Renal pelvis (tissue), 4 donors: ENCODE results near the gene EFCC1. TPM values are rescaled to one million over a fixed set of nuclear protein-coding genes. Genes with fewer than 3 reads are reported as not detected.

Experiments used
- DNase-seq: peaks from one replicate; pipeline ENCODE4 v3.0.0-alpha.2; 2013
- polyA plus RNA-seq, 3 donors: library from polyadenylated mRNA; unstranded; fragments of 120-200 nt; gene quantifications; one replicate each; pipeline ENCODE4 v1.2.1, GENCODE V29; 2013; ENCODE audit not compliant: insufficient read length in 3 of 3

EFCC1 gene
- polyA plus RNA-seq, 3 donors: 2.3 to 3.0 (median 2.8) TPM

DNA sequence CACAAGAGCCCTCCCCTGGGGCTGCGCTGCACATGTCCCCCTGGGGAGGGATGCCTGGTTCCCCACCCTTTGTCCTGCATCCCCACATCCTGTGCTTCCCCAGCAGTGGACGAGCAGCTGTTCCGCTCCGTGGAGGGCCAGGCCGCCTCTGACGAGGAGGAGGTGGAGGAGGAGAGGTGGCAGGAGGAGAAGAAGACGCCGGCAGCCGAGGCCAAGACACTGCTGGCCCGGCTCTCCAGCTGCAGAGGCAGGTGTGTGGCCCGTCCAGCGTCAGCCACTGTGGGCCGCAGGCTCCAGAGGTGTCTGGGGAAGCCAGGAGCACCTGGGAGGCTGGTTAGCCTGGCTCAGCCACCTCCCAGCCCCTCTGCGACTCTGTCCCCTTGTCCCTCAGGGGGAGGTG, 31.6 kb downstream of the EFCC1 start:
- DNase-seq: no peak

DNA sequence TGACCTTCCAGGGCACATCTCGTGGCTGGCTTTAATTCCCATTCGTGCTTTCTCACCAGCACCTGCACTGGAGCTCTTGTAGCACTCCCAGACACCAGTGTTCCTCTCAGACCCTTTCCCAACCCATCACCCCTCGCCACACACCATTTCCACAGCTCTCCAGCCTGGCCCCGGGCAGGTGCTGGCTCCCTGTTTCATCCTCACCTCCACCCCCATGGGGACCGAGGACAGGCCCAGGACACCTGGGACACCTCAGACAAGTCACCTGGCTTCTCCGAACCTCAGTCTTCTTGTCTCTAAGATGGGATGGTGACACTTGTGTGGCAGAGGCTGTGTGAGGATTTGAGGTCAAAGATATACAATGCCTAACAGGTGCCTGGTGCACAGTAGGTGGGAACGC, 32.0 kb downstream of the EFCC1 start:
- no peak for DNase-seq

DNA sequence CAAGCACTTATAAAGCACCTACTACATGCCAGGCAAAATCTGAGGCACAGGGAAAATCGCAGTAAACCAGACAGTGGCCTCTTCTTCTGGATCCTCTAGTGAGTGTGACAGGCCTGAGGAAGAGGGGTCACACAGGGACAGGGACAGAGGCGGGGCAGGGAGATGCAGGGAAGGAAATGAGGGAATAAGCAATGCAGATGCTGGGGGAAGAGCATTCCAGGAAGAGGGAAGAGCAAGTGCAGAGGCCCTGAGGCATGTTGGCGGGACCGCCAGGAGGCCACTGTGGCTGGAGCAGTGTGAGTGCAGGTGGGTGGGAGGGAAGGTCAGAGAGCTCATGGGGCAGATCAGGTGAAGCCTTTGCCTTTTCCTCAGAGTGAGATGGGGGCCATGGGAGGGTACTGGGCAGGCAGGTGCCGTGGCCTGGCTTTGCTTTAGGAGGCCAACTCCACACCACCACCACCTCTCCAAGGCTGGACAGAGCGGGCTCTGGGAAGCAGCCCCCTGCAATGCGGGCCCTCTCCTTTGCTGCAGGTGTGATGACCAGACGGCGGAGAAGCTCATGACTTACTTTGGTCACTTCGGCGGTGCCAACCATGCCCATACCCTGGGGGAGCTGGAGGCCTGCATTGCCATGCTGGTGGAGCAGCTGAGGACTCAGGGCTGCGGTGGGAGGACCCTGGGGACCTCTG, 32.7 kb downstream of the EFCC1 start:
- no peak for DNase-seq

GRCh38 chr3:129034642-129035041, 33.5 kb downstream of the EFCC1 start:
- DNase-seq: no peak

DNA sequence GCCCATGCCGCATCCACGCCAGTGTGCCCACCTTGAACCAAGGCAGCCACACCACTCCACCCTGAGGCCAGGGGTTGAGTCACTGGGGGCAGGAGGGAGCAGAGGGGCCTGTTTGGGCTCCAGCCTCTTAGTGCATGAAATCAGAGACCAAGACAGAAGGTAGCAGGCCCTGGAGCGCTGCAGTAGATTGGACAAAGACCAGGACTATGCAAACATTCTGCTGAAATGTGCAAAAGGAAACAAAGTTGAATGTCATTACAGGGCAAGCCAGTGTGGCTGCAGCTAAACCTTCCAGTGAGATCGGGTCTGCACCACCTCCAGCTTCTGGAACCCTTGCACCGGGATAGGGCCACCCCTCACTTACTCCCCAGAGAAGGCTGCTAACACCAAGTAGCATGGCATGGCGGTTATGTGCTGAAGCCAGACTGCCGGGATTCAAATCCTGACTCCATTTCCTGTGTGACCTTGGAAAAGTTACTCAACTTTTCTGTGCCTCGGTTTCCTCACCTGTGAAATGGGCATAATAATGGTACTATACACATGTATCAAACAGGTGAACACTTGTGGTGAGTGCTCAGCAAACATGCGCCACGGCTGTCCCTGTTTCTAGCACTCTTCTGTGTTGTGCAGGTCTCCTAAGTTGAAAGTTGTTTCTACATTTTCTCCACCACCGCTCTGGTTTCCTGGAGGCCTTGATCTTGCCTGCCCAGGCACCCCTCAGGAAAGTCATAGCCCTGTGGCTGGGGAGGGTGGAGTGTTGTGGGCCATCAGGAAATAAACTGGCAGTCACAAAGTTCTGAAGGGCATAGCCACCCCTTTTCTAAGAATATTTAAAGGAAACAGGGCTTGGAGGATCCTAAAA, 34.5 kb downstream of the EFCC1 start:
- no peak for DNase-seq

GRCh38 chr3:129036222-129037092, 35.4 kb downstream of the EFCC1 start:
- no peak for DNase-seq

DNA sequence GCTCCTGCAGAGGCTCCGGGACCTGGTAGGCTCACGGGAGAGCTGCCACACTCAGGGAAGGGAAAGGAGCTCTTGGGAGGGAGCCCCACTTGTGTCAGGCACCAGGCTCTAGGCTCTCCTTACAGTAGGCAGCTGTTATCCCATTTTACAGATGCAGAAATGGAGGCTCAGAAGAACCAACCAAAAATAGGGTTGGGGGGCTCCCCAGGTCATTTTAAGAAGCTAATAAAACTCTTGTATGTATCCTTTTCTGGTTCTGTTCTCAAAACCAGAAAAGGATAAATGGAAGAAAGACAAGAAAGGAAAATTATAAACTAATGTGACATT, 36.0 kb downstream of the EFCC1 start:
- DNase-seq: no peak

DNA sequence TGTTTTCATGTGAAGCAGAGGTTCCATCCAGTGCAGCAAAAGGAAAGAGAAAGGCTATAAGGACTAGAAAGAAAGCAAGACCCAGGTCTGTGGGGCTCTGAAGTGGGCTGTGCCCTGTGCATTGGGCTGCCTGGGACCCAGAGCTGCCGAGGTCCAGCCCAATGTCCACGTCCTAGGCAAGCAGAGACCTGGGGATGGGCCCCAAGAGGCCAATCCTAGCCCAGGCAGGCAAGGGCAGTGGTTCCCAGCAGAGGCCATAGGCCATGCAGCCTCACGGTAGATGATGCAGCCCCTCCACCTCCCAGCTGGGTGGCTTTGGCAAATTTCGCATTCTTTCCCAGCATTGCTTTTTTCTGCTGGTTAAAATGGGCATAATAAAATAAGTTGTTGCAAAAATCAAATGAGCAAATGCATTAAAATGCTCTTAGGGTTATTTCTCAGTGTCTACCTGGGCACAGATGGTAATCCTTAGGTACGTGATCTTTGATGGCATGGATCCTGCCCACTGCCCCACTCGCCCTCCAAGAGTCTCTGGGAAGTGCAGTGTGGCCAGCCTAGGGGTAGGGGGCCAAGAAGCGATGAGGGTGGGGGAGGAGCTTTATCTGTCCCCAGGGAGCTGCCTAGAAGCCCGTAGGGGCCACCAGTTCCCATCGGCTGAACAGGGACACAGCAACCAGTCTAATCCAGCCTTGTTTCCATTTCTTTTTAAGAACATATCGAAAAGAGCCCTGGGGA, 37.2 kb downstream of the EFCC1 start:
- no peak for DNase-seq

DNA sequence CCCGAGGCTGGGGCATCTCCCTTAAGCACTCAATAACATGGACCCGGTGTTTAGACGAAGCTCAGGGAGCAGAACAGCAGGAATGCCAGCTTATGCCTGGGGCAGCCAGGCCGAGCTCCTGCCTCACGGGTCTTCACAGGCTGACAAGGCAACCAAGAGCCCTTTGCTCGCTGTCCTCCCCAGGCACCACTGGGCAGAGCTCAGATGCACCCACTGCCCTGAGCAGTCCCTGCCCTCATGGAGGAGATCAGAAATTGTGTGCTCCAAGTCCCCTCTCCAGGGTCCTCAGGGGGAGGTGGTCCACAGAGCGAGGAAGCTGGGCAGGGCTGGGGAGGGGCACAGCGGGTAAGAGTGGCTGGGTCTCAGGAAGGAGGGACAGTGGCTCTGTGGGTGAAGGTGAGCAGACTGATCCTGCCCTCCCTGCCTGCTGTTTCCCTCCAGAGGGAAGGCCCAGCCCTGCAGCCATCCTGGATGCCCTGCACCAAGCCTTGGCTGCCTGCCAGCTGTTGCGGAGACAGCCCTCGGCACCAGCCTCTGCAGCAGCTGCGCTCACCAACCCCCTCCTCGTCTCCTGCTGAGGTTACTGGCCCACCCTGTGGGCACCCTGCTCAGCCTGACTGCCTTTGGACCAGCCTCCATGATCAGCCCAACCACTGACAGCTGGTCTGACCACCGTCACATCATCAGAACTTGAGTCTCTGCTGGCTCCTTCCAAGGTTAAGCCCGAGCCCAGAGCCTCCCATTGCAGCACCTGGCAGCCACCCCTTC, 38.4 kb downstream of the EFCC1 start:
- DNase-seq: no peak

DNA sequence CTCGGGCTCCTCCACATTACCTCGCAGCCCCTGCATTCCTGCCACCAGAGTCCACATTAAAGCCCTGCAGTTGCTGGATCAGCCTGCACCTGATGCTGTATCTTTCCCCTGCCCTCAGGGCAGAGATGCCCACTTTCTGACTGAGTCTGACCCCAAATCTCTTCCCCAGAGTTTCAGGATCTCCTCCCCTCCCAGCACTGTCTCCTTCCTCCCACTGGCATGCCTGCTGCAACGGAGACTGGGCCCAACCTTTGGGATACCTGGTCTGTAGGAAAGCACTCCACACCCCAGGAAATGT, 38.9 kb downstream of the EFCC1 start:
- DNase-seq: no peak

GRCh38 chr3:129040579-129041300, 39.6 kb downstream of the EFCC1 start:
- no peak for DNase-seq

GRCh38 chr3:129045675-129046036, 44.6 kb downstream of the EFCC1 start:
- DNase-seq: no peak

DNA sequence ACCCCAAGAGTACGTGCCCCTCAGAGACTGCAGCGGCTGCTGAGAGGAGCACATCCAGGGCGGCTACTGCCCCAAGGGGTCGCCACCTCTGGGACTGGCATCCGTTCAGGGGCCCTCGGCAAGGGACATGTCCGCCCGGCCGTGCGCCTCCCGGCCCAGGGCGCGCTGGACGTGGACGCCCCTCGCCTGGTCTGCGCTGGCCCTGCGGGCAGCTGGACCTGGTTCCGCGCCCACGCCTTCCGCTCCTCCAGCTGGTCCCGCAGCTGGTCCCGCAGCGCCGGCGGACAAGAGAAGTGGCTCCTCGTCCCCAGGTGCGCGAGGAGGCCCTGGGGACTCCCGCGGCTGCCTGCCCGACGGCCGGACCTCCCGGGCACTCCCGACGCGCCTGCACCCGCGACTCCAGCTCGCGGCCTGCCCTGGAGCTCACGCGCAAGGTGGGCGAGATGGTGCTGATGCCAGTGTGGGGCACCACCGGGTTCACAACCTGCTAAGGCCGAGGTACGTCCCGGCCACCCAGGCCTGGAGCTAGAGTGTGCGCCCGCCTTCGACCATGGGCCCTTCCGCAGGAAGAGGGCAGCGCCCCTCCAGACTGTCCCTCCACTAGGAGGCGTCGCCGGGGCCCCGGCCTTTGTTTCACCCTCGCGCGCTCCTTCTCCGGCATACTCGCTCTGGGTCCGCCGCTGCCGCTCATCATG, 45.1 kb downstream of the EFCC1 start:
- no peak for DNase-seq

DNA sequence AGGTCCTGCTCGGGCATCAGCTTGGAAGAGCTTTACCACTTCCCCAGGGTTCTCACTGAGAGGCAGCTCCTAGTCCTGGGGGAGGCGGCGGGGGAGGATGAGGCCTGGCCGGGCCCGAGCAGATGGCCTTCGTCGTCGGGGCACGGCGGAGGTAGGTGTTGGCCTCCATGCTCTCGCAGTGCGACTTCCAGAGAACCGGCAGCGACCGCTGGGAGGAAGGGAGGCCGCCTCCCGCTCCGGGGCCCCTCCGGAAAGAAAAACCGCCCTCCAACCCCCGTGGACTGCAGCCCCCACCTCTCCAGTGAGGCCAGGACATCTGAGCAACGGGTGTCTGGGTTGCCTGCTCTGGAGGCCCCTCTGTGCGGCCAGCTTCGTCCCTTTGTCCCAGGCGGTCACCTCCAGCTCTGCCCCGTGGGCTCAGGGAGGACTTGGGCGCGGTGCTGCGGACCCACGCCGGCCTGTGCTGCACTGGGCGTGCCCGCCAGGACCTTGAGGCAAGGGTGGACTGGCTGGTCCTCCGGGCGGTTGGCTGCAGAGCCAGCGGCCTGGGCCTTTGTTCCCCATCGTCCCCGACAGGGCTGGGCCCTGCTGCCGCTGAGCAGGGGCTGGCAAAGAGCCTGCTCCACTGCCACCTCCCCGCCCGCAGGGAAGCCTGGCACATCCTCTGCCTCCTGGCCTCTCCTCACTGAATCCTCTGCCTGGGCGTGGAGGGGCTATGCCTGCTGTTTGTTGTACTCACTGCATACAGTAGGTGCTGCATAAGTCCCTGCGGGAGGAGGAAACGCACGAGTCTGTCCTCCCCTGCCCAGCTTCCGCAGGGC, 45.8 kb downstream of the EFCC1 start:
- no peak for DNase-seq

DNA sequence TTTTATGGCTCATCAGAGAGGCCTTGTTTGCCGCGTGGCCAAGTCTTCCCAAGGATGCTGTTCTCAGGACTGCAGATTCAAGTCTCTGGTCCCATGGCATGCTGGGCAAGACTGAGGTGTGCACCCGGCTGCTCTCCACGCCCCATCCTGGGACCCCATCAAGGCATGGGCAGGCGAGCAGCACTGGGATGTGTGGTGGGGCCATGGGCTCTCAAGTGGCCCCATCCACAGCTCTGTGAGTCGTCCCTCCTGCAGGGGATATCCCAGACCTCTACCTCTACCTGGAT, 46.4 kb downstream of the EFCC1 start:
- DNase-seq: no peak

DNA sequence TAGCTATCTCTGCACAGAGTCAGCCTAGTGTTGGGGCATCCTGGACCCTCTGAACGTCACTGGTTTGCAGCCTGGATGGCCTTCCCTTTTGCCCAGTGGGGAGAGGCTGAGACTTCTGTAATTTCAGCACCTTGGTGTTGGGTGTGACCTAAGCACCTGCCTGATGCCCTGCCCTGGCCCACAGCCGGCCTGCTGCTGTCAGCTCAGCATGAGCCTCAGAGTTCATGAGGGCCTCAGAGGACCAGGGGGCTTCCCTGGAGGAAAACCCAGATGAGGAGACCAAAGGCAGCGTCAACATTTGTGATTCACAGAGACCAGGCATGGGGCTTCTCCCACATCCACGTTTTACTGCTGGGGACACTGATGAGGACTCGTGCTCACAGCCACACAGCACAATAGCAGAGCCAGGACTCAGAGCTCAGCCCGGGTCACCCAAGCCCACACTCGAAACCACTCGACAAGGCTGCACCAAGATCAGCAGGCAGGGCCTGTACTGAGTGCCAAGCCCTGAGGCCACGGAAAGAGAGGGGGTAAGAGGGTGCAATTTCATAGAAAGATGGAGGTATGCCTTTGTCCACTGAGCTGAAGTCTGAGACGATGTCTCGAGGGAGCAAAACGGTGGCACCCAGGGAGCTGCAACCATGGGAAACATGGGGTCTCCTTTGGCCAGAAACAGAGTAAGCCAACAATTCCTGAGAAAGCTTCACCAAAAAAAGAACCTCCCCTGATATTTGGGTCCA, 49.6 kb downstream of the EFCC1 start:
- DNase-seq: no peak

DNA sequence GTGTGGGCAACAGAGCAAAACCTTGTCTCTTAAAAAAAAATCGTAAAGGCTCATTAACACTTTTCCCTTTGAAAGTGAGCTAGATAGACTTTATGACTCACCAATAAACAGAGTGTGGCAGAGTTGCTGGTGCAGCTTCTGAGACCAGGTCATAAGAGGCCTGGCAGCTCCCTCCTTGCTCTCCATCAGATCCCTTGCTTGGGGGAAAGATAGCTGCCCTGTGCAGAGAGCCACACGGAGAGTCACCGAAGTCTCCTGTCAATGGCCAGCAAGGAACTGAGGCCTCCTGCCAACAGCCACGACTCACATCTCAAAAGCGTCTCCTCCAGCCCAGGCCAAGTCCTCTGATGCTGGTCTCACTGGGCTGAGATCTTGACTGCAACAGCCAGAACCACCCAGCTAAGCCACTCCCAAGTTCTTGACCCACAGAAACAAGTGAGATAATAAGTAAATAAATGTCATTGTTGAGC, 50.8 kb downstream of the EFCC1 start:
- DNase-seq: no peak

- no peak for DNase-seq
Observed at GRCh38 chr3:129052675-129053074, 51.6 kb downstream of the EFCC1 start.
